ENCODE measurements around the gene PAX7.

DNA sequence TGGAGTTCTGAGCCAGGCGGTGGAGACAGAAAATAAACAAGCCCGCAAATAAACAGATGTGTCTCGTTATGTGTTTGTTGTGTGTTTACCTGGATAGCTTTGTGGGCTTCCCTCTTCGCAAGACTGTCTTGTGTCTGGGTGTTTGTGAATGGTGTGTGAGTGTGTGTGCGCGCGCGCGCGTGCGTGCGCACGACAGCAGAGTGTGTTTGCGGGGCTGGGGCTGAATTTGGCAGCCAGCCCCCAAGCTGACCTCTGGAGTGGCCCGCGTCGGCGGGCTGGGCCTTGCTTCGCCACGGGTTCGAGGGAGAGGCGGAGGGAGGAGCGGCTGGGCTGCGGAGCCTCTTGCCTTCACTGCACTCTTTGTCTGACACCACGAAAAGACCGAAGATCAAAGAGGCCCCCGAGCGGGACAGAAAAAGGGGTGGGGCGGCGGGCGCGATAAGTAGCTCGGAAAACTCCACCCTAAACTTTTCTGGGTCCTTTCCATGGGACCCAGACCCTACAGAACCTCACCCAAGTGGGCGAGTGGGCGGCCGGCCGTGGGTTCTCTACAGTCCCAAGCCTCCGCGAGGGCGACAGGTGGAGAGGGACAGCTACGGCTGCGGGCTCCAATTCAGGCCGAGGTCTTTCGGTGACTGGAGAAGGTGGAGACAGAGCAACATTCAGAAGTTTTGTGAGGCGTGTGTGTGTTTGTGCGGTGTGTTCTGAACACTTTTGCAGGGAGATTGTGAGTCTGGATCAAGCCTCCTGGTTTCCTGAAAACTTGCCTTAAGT lies 14.5 kb downstream of the PAX7 start:
- TF ChIP-seq SETDB1 (IDR thresholded peaks at IDR 0.05; ENCODE audit: low read length): no peak
- TF ChIP-seq, protein P1, sequence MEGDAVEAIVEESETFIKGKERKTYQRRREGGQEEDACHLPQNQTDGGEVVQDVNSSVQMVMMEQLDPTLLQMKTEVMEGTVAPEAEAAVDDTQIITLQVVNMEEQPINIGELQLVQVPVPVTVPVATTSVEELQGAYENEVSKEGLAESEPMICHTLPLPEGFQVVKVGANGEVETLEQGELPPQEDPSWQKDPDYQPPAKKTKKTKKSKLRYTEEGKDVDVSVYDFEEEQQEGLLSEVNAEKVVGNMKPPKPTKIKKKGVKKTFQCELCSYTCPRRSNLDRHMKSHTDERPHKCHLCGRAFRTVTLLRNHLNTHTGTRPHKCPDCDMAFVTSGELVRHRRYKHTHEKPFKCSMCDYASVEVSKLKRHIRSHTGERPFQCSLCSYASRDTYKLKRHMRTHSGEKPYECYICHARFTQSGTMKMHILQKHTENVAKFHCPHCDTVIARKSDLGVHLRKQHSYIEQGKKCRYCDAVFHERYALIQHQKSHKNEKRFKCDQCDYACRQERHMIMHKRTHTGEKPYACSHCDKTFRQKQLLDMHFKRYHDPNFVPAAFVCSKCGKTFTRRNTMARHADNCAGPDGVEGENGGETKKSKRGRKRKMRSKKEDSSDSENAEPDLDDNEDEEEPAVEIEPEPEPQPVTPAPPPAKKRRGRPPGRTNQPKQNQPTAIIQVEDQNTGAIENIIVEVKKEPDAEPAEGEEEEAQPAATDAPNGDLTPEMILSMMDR (IDR thresholded peaks at IDR 0.05 in 2 of 3, conservative IDR thresholded peaks at IDR 0.05 in 1 of 3; ENCODE audit: insufficient read depth in 2 of 3, low read depth in 1 of 3, low read length in 3 of 3): no peak
- TF ChIP-seq, protein P2, sequence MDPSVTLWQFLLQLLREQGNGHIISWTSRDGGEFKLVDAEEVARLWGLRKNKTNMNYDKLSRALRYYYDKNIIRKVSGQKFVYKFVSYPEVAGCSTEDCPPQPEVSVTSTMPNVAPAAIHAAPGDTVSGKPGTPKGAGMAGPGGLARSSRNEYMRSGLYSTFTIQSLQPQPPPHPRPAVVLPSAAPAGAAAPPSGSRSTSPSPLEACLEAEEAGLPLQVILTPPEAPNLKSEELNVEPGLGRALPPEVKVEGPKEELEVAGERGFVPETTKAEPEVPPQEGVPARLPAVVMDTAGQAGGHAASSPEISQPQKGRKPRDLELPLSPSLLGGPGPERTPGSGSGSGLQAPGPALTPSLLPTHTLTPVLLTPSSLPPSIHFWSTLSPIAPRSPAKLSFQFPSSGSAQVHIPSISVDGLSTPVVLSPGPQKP (CRISPR knock-in tag; IDR thresholded peaks at IDR 0.05): no peak
- TF ChIP-seq ZNF449 (CRISPR knock-in tag; IDR thresholded peaks at IDR 0.05): no peak
- no peak for TF ChIP-seq SRF (CRISPR knock-in tag; IDR thresholded peaks at IDR 0.05)
- no peak for TF ChIP-seq POLR2A (conservative IDR thresholded peaks at IDR 0.05)
- no peak for TF ChIP-seq XRCC3 (IDR thresholded peaks at IDR 0.05)
- TF ChIP-seq MAFK (IDR thresholded peaks at IDR 0.05; ENCODE audit: low read length): no peak
- no peak for TF ChIP-seq FOXM1 (IDR thresholded peaks at IDR 0.05; ENCODE audit: low read depth)
- no peak for TF ChIP-seq FOXM1 (CRISPR knock-in tag; IDR thresholded peaks at IDR 0.05; ENCODE audit: low read depth)
- TF ChIP-seq, protein P3, sequence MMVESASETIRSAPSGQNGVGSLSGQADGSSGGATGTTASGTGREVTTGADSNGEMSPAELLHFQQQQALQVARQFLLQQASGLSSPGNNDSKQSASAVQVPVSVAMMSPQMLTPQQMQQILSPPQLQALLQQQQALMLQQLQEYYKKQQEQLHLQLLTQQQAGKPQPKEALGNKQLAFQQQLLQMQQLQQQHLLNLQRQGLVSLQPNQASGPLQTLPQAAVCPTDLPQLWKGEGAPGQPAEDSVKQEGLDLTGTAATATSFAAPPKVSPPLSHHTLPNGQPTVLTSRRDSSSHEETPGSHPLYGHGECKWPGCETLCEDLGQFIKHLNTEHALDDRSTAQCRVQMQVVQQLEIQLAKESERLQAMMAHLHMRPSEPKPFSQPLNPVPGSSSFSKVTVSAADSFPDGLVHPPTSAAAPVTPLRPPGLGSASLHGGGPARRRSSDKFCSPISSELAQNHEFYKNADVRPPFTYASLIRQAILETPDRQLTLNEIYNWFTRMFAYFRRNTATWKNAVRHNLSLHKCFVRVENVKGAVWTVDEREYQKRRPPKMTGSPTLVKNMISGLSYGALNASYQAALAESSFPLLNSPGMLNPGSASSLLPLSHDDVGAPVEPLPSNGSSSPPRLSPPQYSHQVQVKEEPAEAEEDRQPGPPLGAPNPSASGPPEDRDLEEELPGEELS (CRISPR knock-in tag; IDR thresholded peaks at IDR 0.05; ENCODE audit: borderline replicate concordance): no peak
- no peak for TF ChIP-seq PPARD (CRISPR knock-in tag; IDR thresholded peaks at IDR 0.05)
